H1 (cell line): Measurements from ENCODE around the gene RNF168. TPM values are rescaled to one million over a fixed set of nuclear protein-coding genes. Genes with fewer than 3 reads are reported as not detected.

Experiments used
- CTCF ChIA-PET: fragments of 300-600 bp; sonication (Branson Sonifier 250); formaldehyde crosslinking; loops from one replicate; lab custom pipeline; 2021; ENCODE audit not compliant: partially characterized antibody; lab: Charles Lee
- POLR2A ChIA-PET: fragments of 300-600 bp; sonication (Branson Sonifier 250); formaldehyde crosslinking; loops from one replicate; lab custom pipeline; 2021; ENCODE audit warnings: inconsistent platforms; ENCODE audit not compliant: partially characterized antibody; lab: Charles Lee
- DNase-seq, 2 experiments: peaks; one replicate each; pipeline versions ENCODE4 v3.0.0 to v3.0.0-alpha.2; 2010 to 2022; ENCODE audit warnings: low spot score in 2 of 2, low read depth in 1 of 2, mixed read lengths in 1 of 2
- FAIRE-seq: peaks from 2 replicates; lab custom pipeline; 2011; peaks lifted over from hg19 to GRCh38; lab: Jason Lieb, UNC
- H2AFZ ChIP-seq: 2 replicates; pipeline ENCODE4 v1.8.1; 2012; ENCODE audit warnings: low read length, inconsistent platforms
- H2AK5ac ChIP-seq: 2 replicates; pipeline ENCODE4 v1.6.1; 2013; ENCODE audit warnings: low read depth, low read length
- H2BK120ac ChIP-seq: replicated peaks from 2 replicates; pipeline ENCODE3; 2013; ENCODE audit warnings: low read depth, low read length, inconsistent platforms
- H2BK12ac ChIP-seq: 2 replicates; pipeline ENCODE4 v1.6.1; 2013; ENCODE audit warnings: low read depth, low read length
- H2BK15ac ChIP-seq: 2 replicates; pipeline ENCODE4 v1.6.1; 2013; ENCODE audit warnings: low read length
- H2BK20ac ChIP-seq: 2 replicates; pipeline ENCODE4 v1.6.1; 2013; ENCODE audit warnings: low read length
- H2BK5ac ChIP-seq: 2 replicates; pipeline ENCODE4 v1.6.1; 2013; ENCODE audit warnings: low read depth, low read length
- H3K14ac ChIP-seq: 2 replicates; pipeline ENCODE4 v1.6.1; 2013; ENCODE audit warnings: inconsistent platforms; ENCODE audit not compliant: insufficient read length
- H3K18ac ChIP-seq: 2 replicates; pipeline ENCODE4 v1.6.1; 2013; ENCODE audit warnings: low read length; ENCODE audit errors: extremely low read depth
- H3K23ac ChIP-seq: 2 replicates; pipeline ENCODE4 v1.6.1; 2013; ENCODE audit warnings: inconsistent platforms; ENCODE audit not compliant: insufficient read length
- H3K23me2 ChIP-seq: 2 replicates; pipeline ENCODE4 v1.6.1; 2013; ENCODE audit warnings: low read depth, low read length
- H3K27ac ChIP-seq: 2 replicates; pipeline ENCODE4 v1.6.1; 2011; ENCODE audit warnings: low read depth, low read length, inconsistent platforms
- H3K27me3 ChIP-seq, 4 experiments: replicated peaks in 1 of 4; 1 replicate in 1 of 4; 2 replicates in 3 of 4; pipeline versions ENCODE4 v1.6.1 to v1.8.1; 2011 to 2013; ENCODE audit warnings: low read length in 3 of 4, mild to moderate bottlenecking in 3 of 4, inconsistent platforms in 2 of 4, mixed read lengths in 2 of 4, moderate library complexity in 1 of 4; ENCODE audit not compliant: control insufficient read depth in 3 of 4, insufficient read depth in 3 of 4; ENCODE audit errors: extremely low read depth in 1 of 4
- H3K36me3 ChIP-seq, 4 experiments: 2 replicates each; pipeline versions ENCODE4 v1.6.1 to v1.8.1; 2011 to 2013; ENCODE audit warnings: mild to moderate bottlenecking in 4 of 4, low read length in 3 of 4, moderate library complexity in 2 of 4, control low read depth in 1 of 4, inconsistent platforms in 1 of 4; ENCODE audit not compliant: insufficient read depth in 4 of 4, control insufficient read depth in 2 of 4
- H3K4ac ChIP-seq: replicated peaks from 2 replicates; pipeline ENCODE3; 2013; ENCODE audit warnings: low read length, low read depth, mixed read lengths, inconsistent platforms; ENCODE audit not compliant: insufficient read length
- H3K4me1 ChIP-seq, 4 experiments: replicated peaks in 1 of 4; 1 replicate in 1 of 4; 2 replicates in 3 of 4; pipeline versions ENCODE4 v1.6.1 to v1.8.1; 2011 to 2013; ENCODE audit warnings: low read length in 3 of 4, inconsistent platforms in 2 of 4, mixed read lengths in 1 of 4; ENCODE audit not compliant: insufficient read depth in 4 of 4, control insufficient read depth in 3 of 4
- H3K4me2 ChIP-seq, 2 experiments: 2 replicates each; pipeline versions ENCODE4 v1.6.1 to v1.8.1; 2011 to 2013; ENCODE audit warnings: low read depth in 2 of 2, low read length in 2 of 2, control low read depth in 1 of 2, inconsistent platforms in 1 of 2, mild to moderate bottlenecking in 1 of 2; ENCODE audit not compliant: insufficient read depth in 1 of 2
- H3K4me3 ChIP-seq, 4 experiments: fragments of 200-600, 300-600 bp in 1 of 4; sonication (generic), shearing (Covaris generic), sonication (Bioruptor Twin) in 1 of 4; 2 replicates each; pipeline versions ENCODE4 v1.5.1 to v1.8.1; 2011 to 2016; ENCODE audit warnings: low read length in 4 of 4, low read depth in 3 of 4, control low read depth in 2 of 4, inconsistent platforms in 2 of 4, mild to moderate bottlenecking in 2 of 4, mixed read lengths in 1 of 4, moderate library complexity in 1 of 4; ENCODE audit not compliant: insufficient read depth in 2 of 4; ENCODE audit errors: extremely low read depth in 1 of 4
- H3K56ac ChIP-seq: replicated peaks from 2 replicates; pipeline ENCODE3; 2013; ENCODE audit warnings: low read depth, mild to moderate bottlenecking, mixed read lengths, low read length, inconsistent platforms; ENCODE audit not compliant: insufficient read length
- H3K79me1 ChIP-seq: 2 replicates; pipeline ENCODE4 v1.6.1; 2013; ENCODE audit warnings: low read depth, low read length, control low read depth
- H3K79me2 ChIP-seq, 2 experiments: 2 replicates each; pipeline versions ENCODE4 v1.6.1 to v1.8.1; 2012 to 2013; ENCODE audit warnings: low read length in 2 of 2, mild to moderate bottlenecking in 2 of 2, inconsistent platforms in 1 of 2; ENCODE audit not compliant: insufficient read depth in 2 of 2, control insufficient read depth in 1 of 2
- H3K9ac ChIP-seq, 4 experiments: replicated peaks in 1 of 4; 1 replicate in 1 of 4; 2 replicates in 3 of 4; pipeline versions ENCODE4 v1.6.1 to v1.8.1; 2011 to 2013; ENCODE audit warnings: low read depth in 3 of 4, low read length in 3 of 4, control low read depth in 2 of 4, mild to moderate bottlenecking in 2 of 4, moderate library complexity in 2 of 4, inconsistent platforms in 1 of 4; ENCODE audit errors: extremely low read depth in 1 of 4
- H3K9me3 ChIP-seq, 2 experiments: 2 replicates each; pipeline versions ENCODE4 v1.6.1 to v1.8.1; 2012 to 2013; ENCODE audit warnings: mild to moderate bottlenecking in 2 of 2, moderate library complexity in 2 of 2, control low read depth in 1 of 2, inconsistent platforms in 1 of 2, low read depth in 1 of 2, low read length in 1 of 2, mixed read lengths in 1 of 2; ENCODE audit not compliant: insufficient read depth in 2 of 2
- H4K20me1 ChIP-seq, 2 experiments: replicated peaks in 1 of 2; 2 replicates each; pipeline versions ENCODE3 to v1.8.1; 2011 to 2013; ENCODE audit warnings: inconsistent platforms in 2 of 2, low read length in 2 of 2, mild to moderate bottlenecking in 1 of 2; ENCODE audit not compliant: insufficient read depth in 2 of 2, control insufficient read depth in 1 of 2
- H4K5ac ChIP-seq: 2 replicates; pipeline ENCODE4 v1.6.1; 2013; ENCODE audit warnings: low read length, low read depth, mixed read lengths, inconsistent platforms; ENCODE audit not compliant: insufficient read length
- H4K8ac ChIP-seq: 2 replicates; pipeline ENCODE4 v1.8.0; 2013; ENCODE audit warnings: mild to moderate bottlenecking, moderate library complexity, low read length, inconsistent platforms; ENCODE audit not compliant: insufficient read depth; ENCODE audit errors: extremely low read depth
- H4K91ac ChIP-seq: replicated peaks from 2 replicates; pipeline ENCODE3; 2013; ENCODE audit warnings: low read length, mixed read lengths, inconsistent platforms; ENCODE audit not compliant: insufficient read length
- ASH2L ChIP-seq: fragments of 200-600, 300-600 bp; sonication (generic); IDR thresholded peaks from one replicate; pipeline ENCODE4 v1.7.1; 2017; ENCODE audit warnings: low read length
- JUN ChIP-seq: IDR thresholded peaks from 2 replicates; pipeline ENCODE4 v1.6.1; 2011; ENCODE audit warnings: low read depth, mild to moderate bottlenecking, improper control_type of control experiment, low read length
- KDM1A ChIP-seq: fragments of 200-600, 300-600 bp; sonication (generic); IDR thresholded peaks from 2 replicates; pipeline ENCODE4 v1.7.1; 2016; ENCODE audit warnings: mild to moderate bottlenecking, low read length, borderline replicate concordance
- RAD21 ChIP-seq, 2 experiments: IDR thresholded peaks in 1 of 2; conservative IDR thresholded peaks in 1 of 2; 2 replicates each; pipeline ENCODE4 v1.6.1; 2011; ENCODE audit warnings: low read depth in 2 of 2, low read length in 2 of 2, improper control_type of control experiment in 1 of 2, inconsistent platforms in 1 of 2, mild to moderate bottlenecking in 1 of 2, moderate library complexity in 1 of 2
- RBBP5 ChIP-seq: IDR thresholded peaks from 2 replicates; pipeline ENCODE4 v1.7.1; 2012; ENCODE audit warnings: low read depth, mild to moderate bottlenecking, inconsistent platforms, low read length, moderate library complexity, borderline replicate concordance
- WGBS, 2 experiments: shearing (Covaris generic) in 1 of 2; methylation state at CpG; one replicate each; pipeline versions ENCODE4 v1.1.6 to v1.1.7; 2013 to 2015; ENCODE audit warnings: low lambda C conversion rate in 2 of 2, mixed read lengths in 2 of 2, inconsistent platforms in 1 of 2, low coverage in 1 of 2, missing lambda C conversion rate in 1 of 2; ENCODE audit not compliant: insufficient replicate concordance in 2 of 2, insufficient coverage in 1 of 2, insufficient read length in 1 of 2; ENCODE audit errors: extremely low coverage in 1 of 2, missing lambda C conversion rate in 1 of 2; 5-methylcytosine and 5-hydroxymethylcytosine counted together
- polyA plus RNA-seq, 7 experiments: library from polyadenylated mRNA; depleted of rRNA in 3 of 7; stranded (reverse) in 5 of 7; unstranded in 2 of 7; fragments of >200 nt in 5 of 7; fragments of 200-250 nt in 2 of 7; gene quantifications; 1 replicate in 5 of 7; 2 replicates in 1 of 7; 4 replicates in 1 of 7; pipeline versions ENCODE4 v1.2.1 to v1.2.3, GENCODE V29; 2011 to 2013; ENCODE audit warnings: missing spikeins in 2 of 7, mixed read lengths in 2 of 7
- total RNA-seq: library from RNA; stranded (reverse); fragmentation: NEBNext Ultra II Directional; extraction: Animal tissue kit (Norgen Biotek cat#: 25700); gene quantifications from 2 replicates; pipeline ENCODE4 v1.2.1, GENCODE V29; 2021
- TF ChIP-seq, protein P1 (sequence below), 3 experiments: IDR thresholded peaks; 1 replicate in 2 of 3; 2 replicates in 1 of 3; pipeline versions ENCODE4 v1.5.1 to v1.6.1; 2011; ENCODE audit warnings: low read length in 3 of 3, mild to moderate bottlenecking in 3 of 3, inconsistent platforms in 2 of 3, low read depth in 1 of 3, moderate library complexity in 1 of 3; ENCODE audit not compliant: insufficient read depth in 1 of 3; ENCODE audit errors: control extremely low read depth in 1 of 3
- TF ChIP-seq, protein P2 (sequence below): IDR thresholded peaks from 2 replicates; pipeline ENCODE4 v1.6.1; 2012; ENCODE audit warnings: inconsistent platforms

RNF168 gene
- total and polyA plus RNA-seq, 2 of the 8 experiments (the other 6 are each of a cell fraction or from before 2014, with no cell fraction given), result 6.3 to 63.5 TPM

DNA sequence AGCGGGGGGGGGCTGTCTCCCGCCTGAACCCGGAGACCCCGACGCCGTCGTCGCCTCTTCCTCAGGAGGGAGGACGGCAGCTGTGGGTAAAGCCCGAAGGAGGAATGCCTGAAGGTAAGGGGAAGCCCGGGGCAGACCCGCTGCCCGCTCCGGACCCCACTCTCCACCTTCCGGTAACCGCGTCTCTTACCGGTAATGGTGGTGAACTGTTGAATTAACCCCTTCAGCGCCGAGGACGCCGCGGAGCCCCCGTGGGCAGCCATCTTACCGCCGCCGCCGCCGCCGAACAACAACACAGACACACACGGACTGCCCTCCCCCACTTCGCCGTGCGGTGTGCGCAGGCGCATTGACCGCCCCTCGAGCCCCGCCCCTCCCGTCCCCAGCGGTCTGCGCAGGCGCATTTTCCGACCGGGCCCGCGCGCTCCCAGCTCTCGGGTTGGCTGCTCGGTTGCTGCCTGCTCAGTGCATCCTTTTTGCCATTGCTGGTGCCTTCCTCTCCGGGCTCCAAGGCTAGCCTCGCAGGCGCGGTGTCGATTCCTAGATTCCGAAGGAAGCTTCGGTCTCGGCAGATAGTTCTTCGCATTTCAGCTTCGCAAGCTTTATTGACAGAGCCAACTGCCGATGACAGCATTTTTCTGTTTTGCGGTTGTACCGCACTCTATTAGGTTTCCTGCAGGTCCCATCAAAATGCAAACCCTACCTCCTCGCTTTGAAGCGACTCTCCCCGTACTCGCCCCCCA is 71.3 kb downstream of the RNF168 start, which contains the start of gene UBXN7:
Gene UBXN7 (minus strand): TSS at position 291 of the 743 bp plus-strand sequence. CDS start 28 bp downstream, at position 263.
- H3K18ac ChIP-seq, result peak within 1 kb of the TSS; percentile 93
- H2BK5ac ChIP-seq, result peak within 1 kb of the TSS; percentile 81
- 0 out of 2 replicates have a peak within 1 kb of the TSS, but pooled peaks have one; percentile 50 for H2BK12ac ChIP-seq
- H2BK20ac ChIP-seq, result peak within 1 kb of the TSS; percentile 48; the same call in 1 of the 2 replicates
- peaks cover 5% of the 10 kb centered on the region; the same call in 1 of the 2 replicates for H3K79me1 ChIP-seq
- 0 out of 2 replicates have a peak within 1 kb of the TSS, but pooled peaks have one; percentile 13 for H2AK5ac ChIP-seq
- POLR2A ChIA-PET, result interaction anchor here (0.6 to 1.4 kb wide), 10 partner anchors 9 to 151 kb away, joined by 3 to 10 read pairs (median 3); partner anchors contain the start of gene DYNLT2B
- H3K4ac ChIP-seq, result peak within 1 kb of the TSS; percentile 71
- CTCF ChIA-PET, result no interaction called here
- FAIRE-seq, result no peak
- no peak within 1 kb of the TSS for H3K14ac ChIP-seq
- no peaks in the 10 kb centered on the region for H3K9me3 ChIP-seq
- peak within 1 kb of the TSS; percentile 74 for H4K5ac ChIP-seq
- H3K27ac ChIP-seq, result peak within 1 kb of the TSS; percentile 87
- peak within 1 kb of the TSS; percentile 91 for H3K56ac ChIP-seq
- H3K36me3 ChIP-seq, result peaks cover 0 to 8% (median 0%) of the 10 kb centered on the region in 4 experiments; a peak in 2 of 8 replicates
- no peak within 1 kb of the TSS for H2BK15ac ChIP-seq
- peaks cover 0 to 8% of the 10 kb centered on the region in 2 experiments for H4K20me1 ChIP-seq
- peak within 1 kb of the TSS; percentile 77 to 91 (median 86) for H3K9ac ChIP-seq
- peaks cover 27 to 49% of the 10 kb centered on the region in 2 experiments for H3K79me2 ChIP-seq
- 1% methylated on average over 58 of the region's 67 CpGs; no CpG with 5 or more reads in 1 of the 2 experiments for WGBS, 2 experiments
- H4K91ac ChIP-seq, result no peak within 1 kb of the TSS
- peak within 1 kb of the TSS; percentile 94 for H4K8ac ChIP-seq
- no peak within 1 kb of the TSS for H3K23ac ChIP-seq
- peak within 1 kb of the TSS; percentile 91 to 94 for H3K4me2 ChIP-seq
- no peaks in the 10 kb centered on the region for H3K27me3 ChIP-seq
- peaks cover 0 to 3% (median under 1%) of the 10 kb centered on the region in 4 experiments; a peak in 3 of 7 replicates for H3K4me1 ChIP-seq
- DNase-seq, result peak; percentile 89 to 98
- peak within 1 kb of the TSS; percentile 76 for H2BK120ac ChIP-seq
- H3K23me2 ChIP-seq, result peaks cover 11% of the 10 kb centered on the region
- H2AFZ ChIP-seq, result peak within 1 kb of the TSS; percentile 71
- H3K4me3 ChIP-seq, result peak within 1 kb of the TSS; percentile 88 to 99 (median 95)
- TF ChIP-seq, protein P1, sequence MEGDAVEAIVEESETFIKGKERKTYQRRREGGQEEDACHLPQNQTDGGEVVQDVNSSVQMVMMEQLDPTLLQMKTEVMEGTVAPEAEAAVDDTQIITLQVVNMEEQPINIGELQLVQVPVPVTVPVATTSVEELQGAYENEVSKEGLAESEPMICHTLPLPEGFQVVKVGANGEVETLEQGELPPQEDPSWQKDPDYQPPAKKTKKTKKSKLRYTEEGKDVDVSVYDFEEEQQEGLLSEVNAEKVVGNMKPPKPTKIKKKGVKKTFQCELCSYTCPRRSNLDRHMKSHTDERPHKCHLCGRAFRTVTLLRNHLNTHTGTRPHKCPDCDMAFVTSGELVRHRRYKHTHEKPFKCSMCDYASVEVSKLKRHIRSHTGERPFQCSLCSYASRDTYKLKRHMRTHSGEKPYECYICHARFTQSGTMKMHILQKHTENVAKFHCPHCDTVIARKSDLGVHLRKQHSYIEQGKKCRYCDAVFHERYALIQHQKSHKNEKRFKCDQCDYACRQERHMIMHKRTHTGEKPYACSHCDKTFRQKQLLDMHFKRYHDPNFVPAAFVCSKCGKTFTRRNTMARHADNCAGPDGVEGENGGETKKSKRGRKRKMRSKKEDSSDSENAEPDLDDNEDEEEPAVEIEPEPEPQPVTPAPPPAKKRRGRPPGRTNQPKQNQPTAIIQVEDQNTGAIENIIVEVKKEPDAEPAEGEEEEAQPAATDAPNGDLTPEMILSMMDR (IDR thresholded peaks at IDR 0.05; ENCODE audit: control extremely low read depth in 1 of 3, insufficient read depth in 1 of 3, low read depth in 1 of 3, low read length in 3 of 3), result no peak
- no peak for TF ChIP-seq KDM1A
- TF ChIP-seq RAD21 (IDR thresholded peaks at IDR 0.05 in 1 of 2, conservative IDR thresholded peaks at IDR 0.05 in 1 of 2; ENCODE audit: low read depth in 2 of 2, low read length in 2 of 2), result no peak
- TF ChIP-seq RBBP5, result peak; percentile 99
- TF ChIP-seq, protein P2, sequence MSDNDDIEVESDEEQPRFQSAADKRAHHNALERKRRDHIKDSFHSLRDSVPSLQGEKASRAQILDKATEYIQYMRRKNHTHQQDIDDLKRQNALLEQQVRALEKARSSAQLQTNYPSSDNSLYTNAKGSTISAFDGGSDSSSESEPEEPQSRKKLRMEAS, result peak; percentile 52; the same call in 1 of the 2 replicates
- no peak for TF ChIP-seq JUN
- peak; percentile 98 for TF ChIP-seq ASH2L
